ENCODE results near the gene KCNAB1.

- TF ChIP-seq CTCF (IDR thresholded peaks at IDR 0.05; ENCODE audit: low read length) (no peak), EZH2 (IDR thresholded peaks at IDR 0.05; ENCODE audit: borderline replicate concordance, low read length) (no peak)
Measured at GRCh38 chr3:156166808-156167207, 46.4 kb downstream of the KCNAB1 start.
